ENCODE measurements around the gene ANKRD53. TPM values are rescaled to one million over a fixed set of nuclear protein-coding genes. Genes with fewer than 3 reads are reported as not detected.

Gene ANKRD53
- total and polyA plus RNA-seq, 9 of the 15 experiments (the other 6 are each of a cell fraction or from before 2014, with no cell fraction given) = 0.18 TPM; not detected in 8

GRCh38 chr2:70936979-70937811 lies 41.2 kb upstream of the ANKRD53 start:
- no peak overlapping the region for H3K9ac ChIP-seq (ENCODE audit: insufficient read depth in 1 of 2, low read depth in 2 of 2, low read length in 2 of 2)
- H3K4me2 ChIP-seq (ENCODE audit: insufficient read depth, low read length) = no peak overlapping the region
- TF ChIP-seq FOS (IDR thresholded peaks at IDR 0.05; ENCODE audit: extremely low read depth, insufficient read length) (no peak), NR2C1 (IDR thresholded peaks at IDR 0.05) (no peak), NR2C1 (tag; IDR thresholded peaks at IDR 0.05) (no peak), RFX1 (IDR thresholded peaks at IDR 0.05) (no peak), ZKSCAN8 (CRISPR knock-in tag; IDR thresholded peaks at IDR 0.05) (no peak), NFE2 (IDR thresholded peaks at IDR 0.05; ENCODE audit: low read depth) (no peak), GTF2E2 (tag; IDR thresholded peaks at IDR 0.05) (no peak), BHLHE40 (IDR thresholded peaks at IDR 0.05; ENCODE audit: low read length) (no peak), CBX8 (IDR thresholded peaks at IDR 0.05; ENCODE audit: borderline replicate concordance, extremely low read depth, low read depth, low read length, poor library complexity, severe bottlenecking) (no peak), E2F3 (CRISPR knock-in tag; IDR thresholded peaks at IDR 0.05) (no peak), ZNF121 (CRISPR knock-in tag; conservative IDR thresholded peaks at IDR 0.05) (no peak), PRDM10 (IDR thresholded peaks at IDR 0.05; ENCODE audit: partially characterized antibody) (no peak)

More at GRCh38 chr2:70936979-70937811, 41.2 kb upstream of the ANKRD53 start:
- no TSS peak for BruUV-seq (replicated peaks)
- Histone ChIP-seq H3K27me3 (ENCODE audit: control insufficient read depth in 2 of 2, insufficient read depth in 2 of 2, low read length in 2 of 2) (peaks cover 10 to 53% of the 10 kb centered on the region in 2 experiments; a peak in 3 of 5 replicates), H4K20me1 (replicated peaks; ENCODE audit: control insufficient read depth, insufficient read depth, low read length) (peaks cover 6% of the 10 kb centered on the region; the same call in 1 of the 2 replicates), H3K79me2 (ENCODE audit: control insufficient read depth, insufficient read depth, low read length) (no peaks in the 10 kb centered on the region), H3K27ac (ENCODE audit: extremely low read depth, low read depth, low read length) (no peak overlapping the region), H3K4me1 (replicated peaks in 1 of 2; ENCODE audit: control insufficient read depth in 2 of 2, insufficient read depth in 2 of 2, low read length in 2 of 2) (peaks cover 0 to 9% of the 10 kb centered on the region in 2 experiments; a peak in 2 of 5 replicates), H3K36me3 (ENCODE audit: control insufficient read depth, insufficient read depth, low read length) (no peaks in the 10 kb centered on the region), H3K4me3 (no peak overlapping the region), H2AFZ (ENCODE audit: low read depth, low read length) (no peak overlapping the region), H3K9me3 (replicated peaks; ENCODE audit: control insufficient read depth, insufficient read depth, low read depth, low read length) (no peaks in the 10 kb centered on the region), H3K9me1 (ENCODE audit: control insufficient read depth, insufficient read depth, low read length) (peaks cover 7% of the 10 kb centered on the region)
- no peak for ATAC-seq
- in situ Hi-C loops (cut with MboI) (no loop called here), intact Hi-C loops (cut with micrococcal nuclease) (no loop called here)
- ChIA-PET POLR2A (no interaction called here), CTCF (ENCODE audit: low intra/inter-chr PET ratio) (no interaction called here)
- DNase-seq (ENCODE audit: extremely low read depth in 1 of 4, low spot score in 3 of 4) = no peak
- FAIRE-seq = no peak
- 0% methylated on average over 8 of the region's 10 CpGs for WGBS (ENCODE audit: insufficient coverage, low coverage, missing lambda C conversion rate)

All from K562 (cell line).